Loucy (cell line): Measurements from ENCODE around the gene GFM1.

ENCODE experiments used
- H2AFZ ChIP-seq: fragments of 200-600 bp; sonication (generic); 2 replicates; pipeline ENCODE4 v1.6.0; 2016; ENCODE audit warnings: antibody characterized with exemption, mild to moderate bottlenecking, low read length, moderate library complexity
- H3F3A ChIP-seq: fragments of 200-600 bp; 2 replicates; pipeline ENCODE4 v1.6.0; 2016; ENCODE audit warnings: antibody characterized with exemption, low read depth, mild to moderate bottlenecking
- H3K27me3 ChIP-seq: fragments of 200-600 bp; sonication (generic); 2 replicates; pipeline ENCODE4 v1.6.1; 2014; ENCODE audit warnings: low read length, mild to moderate bottlenecking; ENCODE audit not compliant: insufficient read depth, poor library complexity, severe bottlenecking
- H3K36me3 ChIP-seq: fragments of 200-600 bp; sonication (generic); 2 replicates; pipeline ENCODE4 v1.6.1; 2016; ENCODE audit warnings: low read length; ENCODE audit not compliant: insufficient read depth
- H3K4me1 ChIP-seq: fragments of 200-600 bp; sonication (generic); 2 replicates; pipeline ENCODE4 v1.5.1; 2014; ENCODE audit warnings: low read length, mild to moderate bottlenecking; ENCODE audit not compliant: insufficient read depth, poor library complexity, severe bottlenecking
- H3K4me2 ChIP-seq: fragments of 200-600 bp; sonication (generic); 2 replicates; pipeline ENCODE4 v1.6.0; 2014; ENCODE audit warnings: antibody characterized with exemption, low read length, low read depth, mild to moderate bottlenecking; ENCODE audit not compliant: poor library complexity, severe bottlenecking
- H3K4me3 ChIP-seq: fragments of 200-600 bp; sonication (generic); 2 replicates; pipeline ENCODE4 v1.5.1; 2014; ENCODE audit warnings: low read length, mild to moderate bottlenecking, mixed read lengths; ENCODE audit not compliant: poor library complexity, severe bottlenecking
- H3K79me2 ChIP-seq: fragments of 200-600 bp; sonication (generic); 2 replicates; pipeline ENCODE4 v1.6.1; 2014; ENCODE audit warnings: low read length; ENCODE audit not compliant: insufficient read depth
- H3K9ac ChIP-seq: fragments of 200-600 bp; sonication (generic); 2 replicates; pipeline ENCODE4 v1.6.0; 2014; ENCODE audit warnings: mild to moderate bottlenecking, low read depth, low read length, moderate library complexity; ENCODE audit not compliant: poor library complexity, severe bottlenecking
- H3K9me2 ChIP-seq: fragments of 200-600 bp; sonication (generic); replicated peaks from 2 replicates; pipeline ENCODE4 v1.6.1; 2016; ENCODE audit warnings: low read depth, low read length, mixed read lengths
- H3K9me3 ChIP-seq: fragments of 200-600 bp; sonication (generic); 2 replicates; pipeline ENCODE4 v1.6.1; 2014; ENCODE audit warnings: mild to moderate bottlenecking, antibody characterized with exemption, low read length, low read depth; ENCODE audit not compliant: insufficient read depth
- H4K20me1 ChIP-seq: fragments of 200-600 bp; sonication (generic); 2 replicates; pipeline ENCODE4 v1.6.0; 2014; ENCODE audit warnings: antibody characterized with exemption, low read length, mild to moderate bottlenecking; ENCODE audit not compliant: insufficient read depth, poor library complexity, severe bottlenecking
- CTCF ChIP-seq: fragments of 200-600 bp; sonication (generic); conservative IDR thresholded peaks from 2 replicates; pipeline ENCODE4 v1.5.1; 2014; ENCODE audit warnings: mild to moderate bottlenecking, antibody characterized with exemption, low read length
- EZH2phosphoT487 ChIP-seq: fragments of 200-600 bp; IDR thresholded peaks from 2 replicates; pipeline ENCODE4 v1.6.1; 2018; ENCODE audit warnings: antibody characterized with exemption, mild to moderate bottlenecking, moderate library complexity, borderline replicate concordance

GFM1 gene

GRCh38 chr3:158644345-158644908 lies at the start of gene GFM1:
Gene GFM1 (plus strand): TSS chr3:158644527. CDS start chr3:158644635, 108 bp downstream.
- peak within 1 kb of the TSS; percentile 94 for H3K4me3 ChIP-seq
- H3K4me2 ChIP-seq: peak within 1 kb of the TSS; percentile 82
- H3K9me2 ChIP-seq: no peaks in the 10 kb centered on the region
- peaks cover under 1% of the 10 kb centered on the region; the same call in 1 of the 2 replicates for H3K36me3 ChIP-seq
- H4K20me1 ChIP-seq: peaks cover 18% of the 10 kb centered on the region
- H2AFZ ChIP-seq: peak within 1 kb of the TSS; percentile 91
- H3K4me1 ChIP-seq: peaks cover 17% of the 10 kb centered on the region
- H3K9ac ChIP-seq: peak within 1 kb of the TSS; percentile 77
- H3K9me3 ChIP-seq: no peaks in the 10 kb centered on the region
- H3K79me2 ChIP-seq: peaks cover 39% of the 10 kb centered on the region
- peak; percentile 80 for TF ChIP-seq CTCF
- TF ChIP-seq EZH2phosphoT487: no peak
- no peaks in the 10 kb centered on the region for H3K27me3 ChIP-seq
- no peaks in the 10 kb centered on the region for H3F3A ChIP-seq

GRCh38 chr3:158600787-158601186 lies 43.5 kb upstream of the GFM1 start:
- Histone ChIP-seq H3K4me3 (no peak overlapping the region), H3K9ac (no peak overlapping the region), H3K9me3 (no peaks in the 10 kb centered on the region), H3K79me2 (no peaks in the 10 kb centered on the region), H3K4me1 (no peaks in the 10 kb centered on the region), H2AFZ (no peak overlapping the region), H3K36me3 (no peaks in the 10 kb centered on the region), H3K27me3 (no peaks in the 10 kb centered on the region), H4K20me1 (no peaks in the 10 kb centered on the region), H3K9me2 (no peaks in the 10 kb centered on the region), H3F3A (no peaks in the 10 kb centered on the region), H3K4me2 (no peak overlapping the region)
- no peak for TF ChIP-seq CTCF
- TF ChIP-seq EZH2phosphoT487: no peak

- Histone ChIP-seq H3K27me3 (no peaks in the 10 kb centered on the region), H3K4me3 (no peak overlapping the region), H3K9ac (no peak overlapping the region), H3F3A (no peaks in the 10 kb centered on the region), H3K4me1 (no peaks in the 10 kb centered on the region), H3K9me3 (no peaks in the 10 kb centered on the region), H2AFZ (no peak overlapping the region), H3K79me2 (no peaks in the 10 kb centered on the region), H3K36me3 (no peaks in the 10 kb centered on the region), H3K4me2 (no peak overlapping the region), H4K20me1 (no peaks in the 10 kb centered on the region), H3K9me2 (no peaks in the 10 kb centered on the region)
- TF ChIP-seq CTCF (no peak), EZH2phosphoT487 (no peak)
Observed at GRCh38 chr3:158602227-158602626, 42.1 kb upstream of the GFM1 start.
